ENCODE results near the gene AMBRA1. TPM values are rescaled to one million over a fixed set of nuclear protein-coding genes. Genes with fewer than 3 reads are reported as not detected.

The AMBRA1 gene
- polyA plus RNA-seq, 1 of the 3 experiments (the other 2 are of a cell fraction): 10.4 TPM

DNA sequence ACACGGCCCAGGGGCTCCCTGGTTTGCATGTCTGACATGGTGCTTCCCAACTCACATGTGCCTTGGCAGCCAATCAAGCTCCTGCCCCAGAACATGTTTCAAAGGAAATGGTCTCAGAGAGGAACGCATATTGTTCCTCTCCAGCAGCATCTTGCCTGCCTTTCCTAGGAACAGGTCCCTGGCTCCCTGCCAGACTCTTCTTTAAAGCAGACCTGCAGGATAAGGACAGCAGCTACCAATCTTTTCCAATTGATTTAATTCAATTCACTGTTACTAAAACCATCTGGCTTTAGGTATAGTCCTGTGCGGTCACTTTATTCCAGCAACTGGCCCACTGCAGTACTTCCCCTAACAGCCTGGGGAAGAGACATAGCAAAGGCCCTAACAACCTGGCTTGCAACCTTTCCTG, 79.9 kb downstream of the AMBRA1 start (continued):
- TF ChIP-seq CTCF (IDR thresholded peaks at IDR 0.05) (no peak), RCOR1 (IDR thresholded peaks at IDR 0.05; ENCODE audit: low read length) (peak; percentile 95), RAD21 (IDR thresholded peaks at IDR 0.05; ENCODE audit: low read length) (peak; percentile 24; the same call in 1 of the 2 replicates)
- TF ChIP-seq, protein P1, sequence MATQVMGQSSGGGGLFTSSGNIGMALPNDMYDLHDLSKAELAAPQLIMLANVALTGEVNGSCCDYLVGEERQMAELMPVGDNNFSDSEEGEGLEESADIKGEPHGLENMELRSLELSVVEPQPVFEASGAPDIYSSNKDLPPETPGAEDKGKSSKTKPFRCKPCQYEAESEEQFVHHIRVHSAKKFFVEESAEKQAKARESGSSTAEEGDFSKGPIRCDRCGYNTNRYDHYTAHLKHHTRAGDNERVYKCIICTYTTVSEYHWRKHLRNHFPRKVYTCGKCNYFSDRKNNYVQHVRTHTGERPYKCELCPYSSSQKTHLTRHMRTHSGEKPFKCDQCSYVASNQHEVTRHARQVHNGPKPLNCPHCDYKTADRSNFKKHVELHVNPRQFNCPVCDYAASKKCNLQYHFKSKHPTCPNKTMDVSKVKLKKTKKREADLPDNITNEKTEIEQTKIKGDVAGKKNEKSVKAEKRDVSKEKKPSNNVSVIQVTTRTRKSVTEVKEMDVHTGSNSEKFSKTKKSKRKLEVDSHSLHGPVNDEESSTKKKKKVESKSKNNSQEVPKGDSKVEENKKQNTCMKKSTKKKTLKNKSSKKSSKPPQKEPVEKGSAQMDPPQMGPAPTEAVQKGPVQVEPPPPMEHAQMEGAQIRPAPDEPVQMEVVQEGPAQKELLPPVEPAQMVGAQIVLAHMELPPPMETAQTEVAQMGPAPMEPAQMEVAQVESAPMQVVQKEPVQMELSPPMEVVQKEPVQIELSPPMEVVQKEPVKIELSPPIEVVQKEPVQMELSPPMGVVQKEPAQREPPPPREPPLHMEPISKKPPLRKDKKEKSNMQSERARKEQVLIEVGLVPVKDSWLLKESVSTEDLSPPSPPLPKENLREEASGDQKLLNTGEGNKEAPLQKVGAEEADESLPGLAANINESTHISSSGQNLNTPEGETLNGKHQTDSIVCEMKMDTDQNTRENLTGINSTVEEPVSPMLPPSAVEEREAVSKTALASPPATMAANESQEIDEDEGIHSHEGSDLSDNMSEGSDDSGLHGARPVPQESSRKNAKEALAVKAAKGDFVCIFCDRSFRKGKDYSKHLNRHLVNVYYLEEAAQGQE (IDR thresholded peaks at IDR 0.05; ENCODE audit: low read depth, low read length): no peak

- Histone ChIP-seq H3K4me1 (ENCODE audit: control insufficient read depth in 1 of 2, insufficient read depth in 2 of 2, low read depth in 1 of 2, low read length in 1 of 2) (peaks cover 13 to 35% of the 10 kb centered on the region in 2 experiments; a peak in 3 of 4 replicates), H3K4me3 (ENCODE audit: low read depth in 2 of 2, low read length in 1 of 2) (no peak overlapping the region), H3K36me3 (replicated peaks in 1 of 2; ENCODE audit: control insufficient read depth in 1 of 2, insufficient read depth in 2 of 2, low read length in 1 of 2) (peaks cover 13 to 21% of the 10 kb centered on the region in 2 experiments), H3K4me2 (no peak overlapping the region), H4K20me1 (ENCODE audit: insufficient read depth) (peaks cover 29% of the 10 kb centered on the region), H3K27me3 (ENCODE audit: insufficient read depth) (no peaks in the 10 kb centered on the region), H3K9me2 (no peaks in the 10 kb centered on the region), H2AFZ (ENCODE audit: low read depth) (no peak overlapping the region), H3K9me3 (no peaks in the 10 kb centered on the region), H3K9ac (no peak overlapping the region), H3K79me2 (ENCODE audit: insufficient read depth) (peaks cover 55% of the 10 kb centered on the region), H3K27ac (ENCODE audit: low read depth in 2 of 2, low read length in 1 of 2) (peak overlapping the region in 1 of 2 experiments; percentile 96; a peak in 2 of 4 replicates), H3F3A (replicated peaks; ENCODE audit: insufficient read depth) (peaks cover 4% of the 10 kb centered on the region)
- TF ChIP-seq USF2 (IDR thresholded peaks at IDR 0.05; ENCODE audit: borderline replicate concordance, low read depth, low read length) (no peak), CTCF (IDR thresholded peaks at IDR 0.05) (no peak), SIN3A (IDR thresholded peaks at IDR 0.05; ENCODE audit: borderline replicate concordance, low read depth, low read length) (no peak), EZH2phosphoT487 (IDR thresholded peaks at IDR 0.05; ENCODE audit: borderline replicate concordance, low read depth) (no peak), RXRA (IDR thresholded peaks at IDR 0.05; ENCODE audit: borderline replicate concordance, low read depth) (no peak), SMC3 (IDR thresholded peaks at IDR 0.05; ENCODE audit: low read depth, low read length) (no peak), TAF1 (IDR thresholded peaks at IDR 0.05; ENCODE audit: borderline replicate concordance, low read depth, low read length) (no peak), ELF1 (IDR thresholded peaks at IDR 0.05) (no peak), EP300 (IDR thresholded peaks at IDR 0.05; ENCODE audit: borderline replicate concordance in 1 of 2, low read depth in 1 of 2, low read length in 1 of 2) (no peak)
- TF ChIP-seq, protein P1 (IDR thresholded peaks at IDR 0.05; ENCODE audit: low read depth, low read length): no peak
- TF ChIP-seq, protein P2, sequence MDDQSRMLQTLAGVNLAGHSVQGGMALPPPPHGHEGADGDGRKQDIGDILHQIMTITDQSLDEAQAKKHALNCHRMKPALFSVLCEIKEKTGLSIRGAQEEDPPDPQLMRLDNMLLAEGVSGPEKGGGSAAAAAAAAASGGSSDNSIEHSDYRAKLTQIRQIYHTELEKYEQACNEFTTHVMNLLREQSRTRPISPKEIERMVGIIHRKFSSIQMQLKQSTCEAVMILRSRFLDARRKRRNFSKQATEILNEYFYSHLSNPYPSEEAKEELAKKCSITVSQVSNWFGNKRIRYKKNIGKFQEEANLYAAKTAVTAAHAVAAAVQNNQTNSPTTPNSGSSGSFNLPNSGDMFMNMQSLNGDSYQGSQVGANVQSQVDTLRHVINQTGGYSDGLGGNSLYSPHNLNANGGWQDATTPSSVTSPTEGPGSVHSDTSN (IDR thresholded peaks at IDR 0.05): no peak
- WGBS (ENCODE audit: low lambda C conversion rate): 84% methylated on average over 4 of the region's 5 CpGs
- CTCF ChIA-PET: interaction anchor here (1.2 to 2.4 kb wide), 6 partner anchors 17 to 143 kb away, joined by 3 to 8 read pairs (median 4); partner anchors contain the start of gene CHRM4
- POLR2A ChIA-PET: no interaction called here
- DNase-seq: no peak
These were observed 81.5 kb downstream of the AMBRA1 start for GRCh38 chr11:46512261-46512881.
